ENCODE results near the gene TUBE1. TPM values are rescaled to one million over a fixed set of nuclear protein-coding genes. Genes with fewer than 3 reads are reported as not detected.

The TUBE1 gene
- total and polyA plus RNA-seq, 2 donors (not counting 3 experiments of a cell fraction or from before 2014, with no cell fraction given) = 6.7 to 15.8 TPM

DNA sequence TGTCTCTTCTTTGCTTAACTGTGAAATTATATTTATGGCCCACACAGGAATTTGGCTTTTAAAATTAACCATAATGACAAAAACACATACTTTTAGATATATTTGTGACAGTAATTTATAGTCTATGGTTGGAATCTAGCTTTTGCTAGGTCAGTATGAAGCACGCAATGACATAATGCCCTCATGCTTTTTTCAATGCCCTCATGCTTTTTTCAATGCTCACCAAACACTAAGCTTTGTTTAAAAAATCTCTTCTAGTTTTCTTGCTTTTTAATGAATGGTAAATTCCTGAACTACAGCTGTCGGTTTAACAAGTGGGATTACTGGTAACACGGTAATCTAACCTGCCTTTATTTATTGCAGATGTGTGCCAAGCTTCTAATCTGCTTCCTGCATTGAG, 20.7 kb downstream of the TUBE1 start:
- TF ChIP-seq POLR2AphosphoS5 (IDR thresholded peaks at IDR 0.05; ENCODE audit: insufficient read depth, low read depth, low read length) (no peak), EZH2 (IDR thresholded peaks at IDR 0.05; ENCODE audit: borderline replicate concordance, low read depth, low read length, severe bottlenecking) (no peak), GATA2 (IDR thresholded peaks at IDR 0.05; ENCODE audit: insufficient read depth, insufficient read length, low read depth, low read length) (no peak), JUN (IDR thresholded peaks at IDR 0.05; ENCODE audit: borderline replicate concordance, insufficient read depth, insufficient read length, low read depth) (no peak), FOS (IDR thresholded peaks at IDR 0.05; ENCODE audit: borderline replicate concordance, insufficient read depth, low read length) (no peak), POLR2A (IDR thresholded peaks at IDR 0.05; ENCODE audit: low read depth, low read length) (no peak)
- TF ChIP-seq, protein P1, sequence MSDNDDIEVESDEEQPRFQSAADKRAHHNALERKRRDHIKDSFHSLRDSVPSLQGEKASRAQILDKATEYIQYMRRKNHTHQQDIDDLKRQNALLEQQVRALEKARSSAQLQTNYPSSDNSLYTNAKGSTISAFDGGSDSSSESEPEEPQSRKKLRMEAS (IDR thresholded peaks at IDR 0.05; ENCODE audit: insufficient read depth, insufficient read length) = no peak
- TF ChIP-seq, protein P2, sequence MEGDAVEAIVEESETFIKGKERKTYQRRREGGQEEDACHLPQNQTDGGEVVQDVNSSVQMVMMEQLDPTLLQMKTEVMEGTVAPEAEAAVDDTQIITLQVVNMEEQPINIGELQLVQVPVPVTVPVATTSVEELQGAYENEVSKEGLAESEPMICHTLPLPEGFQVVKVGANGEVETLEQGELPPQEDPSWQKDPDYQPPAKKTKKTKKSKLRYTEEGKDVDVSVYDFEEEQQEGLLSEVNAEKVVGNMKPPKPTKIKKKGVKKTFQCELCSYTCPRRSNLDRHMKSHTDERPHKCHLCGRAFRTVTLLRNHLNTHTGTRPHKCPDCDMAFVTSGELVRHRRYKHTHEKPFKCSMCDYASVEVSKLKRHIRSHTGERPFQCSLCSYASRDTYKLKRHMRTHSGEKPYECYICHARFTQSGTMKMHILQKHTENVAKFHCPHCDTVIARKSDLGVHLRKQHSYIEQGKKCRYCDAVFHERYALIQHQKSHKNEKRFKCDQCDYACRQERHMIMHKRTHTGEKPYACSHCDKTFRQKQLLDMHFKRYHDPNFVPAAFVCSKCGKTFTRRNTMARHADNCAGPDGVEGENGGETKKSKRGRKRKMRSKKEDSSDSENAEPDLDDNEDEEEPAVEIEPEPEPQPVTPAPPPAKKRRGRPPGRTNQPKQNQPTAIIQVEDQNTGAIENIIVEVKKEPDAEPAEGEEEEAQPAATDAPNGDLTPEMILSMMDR (IDR thresholded peaks at IDR 0.05; ENCODE audit: extremely low read depth in 1 of 2, insufficient read depth in 1 of 2, low read depth in 1 of 2, low read length in 2 of 2) = no peak
- Histone ChIP-seq H3K27ac (ENCODE audit: insufficient read depth, low read depth, low read length) (no peak overlapping the region), H3K79me2 (ENCODE audit: control insufficient read depth, insufficient read depth, low read length) (no peaks in the 10 kb centered on the region), H3K9ac (replicated peaks; ENCODE audit: extremely low read depth, insufficient read depth, low read length) (no peak overlapping the region), H3K9me3 (replicated peaks; ENCODE audit: control insufficient read depth, insufficient read depth, low read length) (no peaks in the 10 kb centered on the region), H3K4me3 (replicated peaks in 1 of 3; ENCODE audit: insufficient read depth in 1 of 3, low read depth in 1 of 3, low read length in 3 of 3) (no peak overlapping the region), H2AFZ (ENCODE audit: low read depth, low read length) (no peak overlapping the region), H3K4me2 (ENCODE audit: insufficient read depth, low read length) (no peak overlapping the region), H3K36me3 (ENCODE audit: control insufficient read depth in 2 of 2, extremely low read depth in 1 of 2, insufficient read depth in 2 of 2, low read length in 2 of 2) (no peaks in the 10 kb centered on the region), H4K20me1 (replicated peaks; ENCODE audit: control insufficient read depth, extremely low read depth, insufficient read depth, low read length) (no peaks in the 10 kb centered on the region), H3K9me1 (replicated peaks; ENCODE audit: control insufficient read depth, extremely low read depth, insufficient read depth, low read length) (no peaks in the 10 kb centered on the region), H3K4me1 (ENCODE audit: control insufficient read depth, extremely low read depth, insufficient read depth, low read length) (no peaks in the 10 kb centered on the region), H3K27me3 (ENCODE audit: control insufficient read depth in 2 of 2, insufficient read depth in 2 of 2, low read length in 2 of 2) (no peaks in the 10 kb centered on the region)
- ChIA-PET CTCF (interaction anchor here (1.2 to 1.4 kb wide), 3 partner anchors 9 to 1008 kb away, joined by 3 read pairs; partner anchors contain the start of genes FAM229B and TUBE1), POLR2A (no interaction called here)
- DNase-seq (ENCODE audit: low read depth, low spot score) (no peak), FAIRE-seq (no peak)
- dilution Hi-C loops (cut with MboI; ENCODE audit: extremely low pct_ligation_motif_present, low sequenced_read_pairs) (no loop called here), intact Hi-C loops (cut with micrococcal nuclease) (no loop called here)
- BruUV-seq (replicated peaks) = no TSS peak

All from endothelial cell of umbilical vein (primary cell).